Measurements from ENCODE around the gene TRMT11.

GRCh38 chr6:125985522-125985921 lies 818 bp upstream of the TRMT11 start:
- TF ChIP-seq, protein P1, sequence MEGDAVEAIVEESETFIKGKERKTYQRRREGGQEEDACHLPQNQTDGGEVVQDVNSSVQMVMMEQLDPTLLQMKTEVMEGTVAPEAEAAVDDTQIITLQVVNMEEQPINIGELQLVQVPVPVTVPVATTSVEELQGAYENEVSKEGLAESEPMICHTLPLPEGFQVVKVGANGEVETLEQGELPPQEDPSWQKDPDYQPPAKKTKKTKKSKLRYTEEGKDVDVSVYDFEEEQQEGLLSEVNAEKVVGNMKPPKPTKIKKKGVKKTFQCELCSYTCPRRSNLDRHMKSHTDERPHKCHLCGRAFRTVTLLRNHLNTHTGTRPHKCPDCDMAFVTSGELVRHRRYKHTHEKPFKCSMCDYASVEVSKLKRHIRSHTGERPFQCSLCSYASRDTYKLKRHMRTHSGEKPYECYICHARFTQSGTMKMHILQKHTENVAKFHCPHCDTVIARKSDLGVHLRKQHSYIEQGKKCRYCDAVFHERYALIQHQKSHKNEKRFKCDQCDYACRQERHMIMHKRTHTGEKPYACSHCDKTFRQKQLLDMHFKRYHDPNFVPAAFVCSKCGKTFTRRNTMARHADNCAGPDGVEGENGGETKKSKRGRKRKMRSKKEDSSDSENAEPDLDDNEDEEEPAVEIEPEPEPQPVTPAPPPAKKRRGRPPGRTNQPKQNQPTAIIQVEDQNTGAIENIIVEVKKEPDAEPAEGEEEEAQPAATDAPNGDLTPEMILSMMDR (conservative IDR thresholded peaks at IDR 0.05 in 1 of 2, IDR thresholded peaks at IDR 0.05 in 1 of 2; ENCODE audit: extremely low read depth in 1 of 2, insufficient read depth in 1 of 2, low read depth in 1 of 2, low read length in 2 of 2) = no peak
- TF ChIP-seq EZH2 (IDR thresholded peaks at IDR 0.05; ENCODE audit: borderline replicate concordance, low read length) = no peak

All from mammary epithelial cell (primary cell).